Measurements from ENCODE around the gene SH3GL2.

Gene SH3GL2

DNA sequence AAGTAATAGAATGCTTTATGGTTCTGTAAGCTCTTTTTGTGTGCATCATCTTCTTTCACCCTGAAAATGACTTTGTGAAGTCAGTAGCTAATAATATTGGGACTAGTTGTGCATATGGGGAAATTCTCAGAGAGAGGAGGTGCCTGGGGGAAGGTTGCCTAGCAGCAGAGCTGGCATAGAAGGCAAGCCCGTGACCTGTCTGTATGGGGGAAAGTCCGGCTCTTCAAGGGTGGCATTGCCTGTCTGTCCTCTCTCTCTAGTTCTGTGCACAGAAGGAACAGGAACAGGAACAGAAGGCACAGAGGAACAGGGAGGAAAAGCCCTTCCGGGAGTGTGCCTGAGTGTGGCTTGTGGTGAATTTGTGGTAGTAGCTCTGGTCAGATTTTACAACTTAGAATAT lies 33.1 kb downstream of the SH3GL2 start:
- DNase-seq, result no peak

DNA sequence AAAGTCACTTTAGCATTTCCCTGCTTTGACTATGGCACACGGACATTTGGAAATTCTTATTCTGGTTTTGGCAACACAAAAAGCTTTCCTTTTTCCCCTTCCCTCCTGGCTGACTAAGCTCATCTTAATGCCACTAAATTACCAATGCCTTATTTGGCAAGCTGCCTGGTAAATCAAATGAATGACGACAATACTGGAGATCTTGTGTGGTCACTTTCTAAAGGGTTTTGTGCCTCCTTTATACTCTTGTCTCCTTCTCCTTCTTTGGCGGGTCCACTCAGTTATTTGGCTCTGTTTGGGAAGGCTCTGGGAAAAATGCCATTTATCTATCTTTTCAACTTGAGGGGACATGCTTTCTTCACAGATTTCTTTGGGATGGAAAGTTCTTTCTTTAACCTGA lies 34.9 kb downstream of the SH3GL2 start:
- no peak for DNase-seq

DNA sequence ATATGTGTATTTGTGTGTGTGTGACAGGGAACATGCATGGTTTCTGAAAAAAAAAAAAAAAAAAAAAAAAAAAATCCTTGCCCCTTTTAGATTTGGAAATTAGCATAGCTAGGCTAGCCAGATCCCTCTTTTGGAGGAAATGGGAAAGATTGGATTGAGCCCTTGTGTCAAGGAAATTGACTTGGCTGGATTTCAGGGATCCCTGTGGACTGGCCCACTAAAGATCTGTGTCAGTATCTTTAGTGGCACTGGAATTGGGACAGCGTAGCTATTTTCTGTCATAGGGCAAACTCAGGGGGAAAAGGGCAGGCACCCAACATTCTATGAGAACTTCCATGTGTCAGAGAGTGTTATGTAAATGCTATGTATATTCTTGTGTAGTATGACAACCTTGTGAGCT lies 35.4 kb downstream of the SH3GL2 start:
- DNase-seq, result no peak

DNA sequence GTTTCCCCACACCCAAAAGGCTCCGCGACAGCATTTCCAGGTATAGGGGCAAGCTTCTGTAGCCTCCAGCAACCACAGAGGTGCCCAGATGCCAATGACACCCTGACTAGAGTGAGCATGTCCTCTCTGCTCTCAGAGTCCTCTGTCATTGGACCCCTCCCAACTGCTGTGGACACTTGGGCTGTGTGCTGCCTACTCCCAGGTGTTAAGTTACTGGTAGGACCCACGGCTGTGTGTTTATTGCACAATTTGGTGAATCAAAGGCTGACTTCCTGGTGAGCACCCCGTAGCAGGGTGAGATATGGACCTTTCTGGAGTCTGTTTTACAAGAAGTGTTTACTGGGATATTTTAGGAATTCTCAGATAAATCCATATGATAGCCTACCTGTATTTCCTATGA lies 36.0 kb downstream of the SH3GL2 start:
- no peak for DNase-seq

DNA sequence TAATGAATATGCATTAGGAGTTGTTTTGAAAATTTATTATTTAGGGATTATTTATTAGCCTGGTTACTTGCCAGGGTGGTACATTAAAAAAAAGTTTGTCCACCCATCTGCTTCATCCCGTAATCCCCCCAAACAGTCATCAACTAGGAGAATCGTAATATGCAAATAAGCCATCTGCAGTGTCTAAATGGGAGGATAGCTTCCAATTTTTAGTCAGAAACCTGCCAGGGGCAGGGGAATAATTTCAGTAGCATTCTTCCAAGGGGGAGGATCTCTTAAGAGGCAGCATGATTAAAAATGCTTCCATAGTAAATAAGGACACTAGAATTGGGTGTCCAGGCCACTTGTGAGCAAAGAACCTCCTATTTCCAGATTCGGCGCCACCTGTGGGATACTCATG lies 43.3 kb downstream of the SH3GL2 start:
- no peak for DNase-seq

DNA sequence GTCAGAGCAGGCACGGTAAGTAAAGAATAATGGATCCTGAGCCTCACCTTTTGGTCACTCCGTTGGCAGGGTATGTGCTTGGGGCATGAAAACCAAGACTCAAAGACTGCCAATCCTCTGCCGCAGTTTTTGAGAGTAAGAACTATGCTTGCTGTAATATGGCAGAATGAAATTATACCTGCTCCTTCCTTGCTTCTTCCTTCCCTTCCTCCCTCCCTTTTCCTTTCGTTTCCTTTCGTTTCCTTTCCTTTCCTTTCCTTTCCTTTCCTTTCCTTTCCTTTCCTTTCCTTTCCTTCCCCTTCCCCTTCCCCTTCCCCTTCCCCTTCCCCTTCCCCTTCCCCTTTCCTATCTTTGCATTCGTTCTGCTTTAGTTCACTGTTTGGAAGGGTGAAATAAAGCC lies 43.9 kb downstream of the SH3GL2 start:
- DNase-seq, result no peak

DNA sequence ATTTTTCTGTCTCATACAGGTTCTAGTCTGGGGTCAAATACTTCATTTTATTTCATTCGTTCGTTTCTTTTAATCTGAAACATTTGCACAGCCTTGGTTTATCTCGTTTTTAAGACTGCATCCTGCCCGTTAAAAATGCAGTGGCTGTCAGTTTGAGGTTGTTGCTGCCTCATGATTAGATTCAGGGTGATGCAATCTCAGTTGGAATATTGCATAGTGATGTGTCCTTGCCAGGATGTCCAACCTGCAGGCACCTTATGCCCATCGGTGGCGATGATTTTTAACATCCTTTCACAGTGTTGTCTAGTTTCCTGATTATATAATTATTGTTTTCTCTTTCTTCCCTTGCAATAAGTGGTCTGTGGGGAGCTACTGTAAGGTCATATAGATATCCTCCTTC lies 45.1 kb downstream of the SH3GL2 start:
- DNase-seq, result no peak

DNA sequence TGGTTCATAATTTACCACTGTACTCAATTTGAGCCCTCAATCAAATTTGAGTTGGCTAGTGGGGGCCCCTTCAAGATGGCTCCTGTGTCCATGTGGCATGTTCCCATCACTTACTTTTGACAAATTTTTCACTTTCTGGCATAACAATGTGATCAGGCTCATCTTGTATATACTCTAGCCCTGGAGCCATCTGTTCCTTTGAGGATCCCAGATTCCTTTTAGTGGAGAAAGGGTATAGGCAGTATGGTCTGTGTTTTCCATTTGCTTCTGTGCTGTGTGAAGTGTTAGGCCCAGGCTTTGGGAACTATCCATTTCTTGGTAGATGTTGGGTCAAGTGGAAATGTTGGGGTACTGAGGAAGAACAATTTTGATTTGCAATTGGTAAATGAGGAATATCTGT lies 45.7 kb downstream of the SH3GL2 start:
- DNase-seq, result no peak

DNA sequence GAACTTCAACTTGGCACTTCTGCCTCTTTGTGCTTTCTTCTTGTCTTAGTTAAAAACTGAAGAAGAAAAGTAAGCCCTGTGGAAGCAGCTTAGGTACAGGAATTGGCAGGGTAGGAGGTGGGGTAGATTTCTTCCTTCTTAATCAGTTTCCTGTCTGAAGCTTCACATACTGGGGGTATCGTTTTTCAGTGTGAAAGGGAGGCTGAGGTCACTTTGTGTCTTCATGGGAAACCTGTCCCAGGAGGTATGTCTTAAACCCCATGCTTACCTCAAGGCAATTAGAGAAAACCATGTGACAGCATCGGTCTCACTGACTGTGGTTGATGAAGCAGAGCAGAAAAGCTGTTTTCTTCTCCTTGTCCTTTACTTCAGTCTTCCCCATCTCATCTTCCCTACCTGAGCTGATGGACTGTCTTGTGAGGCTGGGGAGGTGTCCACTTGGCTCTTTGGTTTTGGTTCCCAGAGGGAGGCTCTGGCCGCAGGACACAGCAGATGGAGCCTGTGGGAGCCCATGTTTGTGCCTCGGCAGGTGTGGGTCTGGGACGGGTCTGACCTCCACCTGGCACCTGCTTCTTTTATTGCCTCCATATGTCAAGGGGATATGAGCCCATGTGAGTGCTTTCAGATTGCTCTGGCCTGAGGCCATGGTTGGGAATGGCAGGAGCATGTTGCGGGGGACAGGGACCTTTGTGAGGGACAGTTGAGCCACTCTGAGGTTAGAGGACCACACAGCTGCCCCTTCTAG lies 47.0 kb downstream of the SH3GL2 start:
- no peak for DNase-seq

DNA sequence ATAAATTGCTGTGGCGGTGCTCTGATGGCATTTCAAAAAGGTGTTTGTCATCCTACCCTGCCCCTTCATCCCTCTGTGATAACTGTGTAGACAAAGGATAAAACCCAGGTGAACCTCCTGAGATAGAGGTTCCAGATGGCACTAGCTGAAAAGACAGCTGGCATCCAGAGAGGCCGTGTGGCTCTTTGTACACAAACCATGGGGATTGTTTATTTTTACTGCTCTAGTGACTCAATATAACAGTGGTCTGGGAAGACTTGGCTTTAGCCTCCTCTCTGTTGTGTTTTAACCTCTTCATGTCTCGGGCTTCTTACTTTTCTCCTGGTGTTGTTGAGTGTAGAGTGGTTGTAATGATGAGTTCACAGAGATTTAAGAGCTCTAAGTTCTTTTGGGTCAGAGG lies 48.8 kb downstream of the SH3GL2 start:
- no peak for DNase-seq

DNA sequence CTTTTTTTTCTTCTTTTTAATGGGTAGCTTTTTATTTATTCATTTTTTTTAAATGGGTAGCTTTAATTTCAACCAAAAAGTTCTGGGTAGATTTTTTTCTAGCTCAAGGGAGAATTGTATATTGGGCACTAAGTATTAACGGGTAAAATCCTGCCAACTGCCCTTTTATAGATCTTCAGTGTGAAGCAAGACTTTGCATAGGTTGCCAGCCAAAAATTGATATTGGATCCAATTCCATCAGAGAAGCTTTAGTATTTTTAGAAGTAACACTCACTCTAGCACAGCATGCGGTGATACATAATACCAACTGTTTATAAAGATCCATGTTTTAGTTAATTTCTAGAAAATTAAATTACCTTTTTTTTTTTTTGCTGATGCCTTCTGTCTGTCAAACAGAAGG lies 49.8 kb downstream of the SH3GL2 start:
- no peak for DNase-seq

DNA sequence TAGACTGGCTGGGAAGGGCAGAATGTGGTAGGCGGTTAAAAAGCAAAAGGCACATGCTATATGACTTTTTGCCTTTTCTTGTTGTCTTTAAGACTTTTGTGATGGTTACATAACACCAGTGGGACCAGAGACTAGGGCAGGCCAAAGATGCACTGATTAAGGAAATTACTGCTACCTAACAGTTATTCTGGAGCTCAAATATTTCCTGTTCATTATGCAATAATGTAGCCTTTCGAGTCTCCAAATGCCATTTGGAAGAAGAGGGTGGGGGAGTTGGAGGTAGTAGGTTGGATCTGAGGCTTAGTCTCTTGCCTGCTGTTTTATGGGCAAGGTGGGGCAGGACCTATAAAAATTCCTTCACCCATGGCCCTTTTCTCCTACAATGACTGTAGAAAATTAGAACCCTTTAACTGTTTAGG lies 51.7 kb downstream of the SH3GL2 start:
- DNase-seq, result no peak

DNA sequence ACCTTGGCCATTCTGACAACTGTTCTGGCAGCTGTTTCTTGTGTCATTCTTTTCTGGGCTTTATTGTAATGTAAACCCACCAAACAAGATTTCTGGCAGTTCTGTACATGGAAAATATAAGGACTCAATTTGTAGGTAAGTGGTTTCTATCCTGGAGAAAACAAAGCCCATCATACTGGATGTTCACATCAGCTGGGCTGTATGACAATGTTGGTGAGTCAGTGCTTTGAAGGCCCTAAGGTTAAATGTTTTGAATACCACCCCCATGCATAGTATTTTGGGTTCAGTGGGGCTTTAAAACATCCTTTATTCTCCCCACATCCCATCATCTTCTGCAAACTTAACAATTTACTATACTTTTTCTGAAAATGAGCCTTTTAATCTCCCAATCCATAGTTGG lies 52.5 kb downstream of the SH3GL2 start:
- no peak for DNase-seq

DNA sequence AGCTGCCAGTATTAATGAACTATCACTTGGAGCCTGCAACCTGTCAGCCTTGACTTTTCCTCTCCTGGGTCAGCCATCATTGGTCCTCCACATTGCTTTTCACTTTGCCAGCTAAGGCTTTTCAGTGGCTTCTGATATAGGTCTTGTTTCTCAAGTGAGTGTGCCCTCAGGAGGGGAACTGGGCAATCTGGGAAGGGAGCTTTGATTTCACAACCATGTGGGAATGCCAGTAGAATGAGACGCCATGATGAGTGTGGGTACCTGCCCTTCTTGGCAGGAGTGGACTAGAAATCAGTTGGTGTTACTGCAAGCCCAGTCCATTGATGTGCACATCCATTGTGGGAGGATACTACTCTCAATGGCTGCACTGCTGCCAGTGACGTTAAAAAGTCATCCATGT lies 54.1 kb downstream of the SH3GL2 start:
- no peak for DNase-seq

DNA sequence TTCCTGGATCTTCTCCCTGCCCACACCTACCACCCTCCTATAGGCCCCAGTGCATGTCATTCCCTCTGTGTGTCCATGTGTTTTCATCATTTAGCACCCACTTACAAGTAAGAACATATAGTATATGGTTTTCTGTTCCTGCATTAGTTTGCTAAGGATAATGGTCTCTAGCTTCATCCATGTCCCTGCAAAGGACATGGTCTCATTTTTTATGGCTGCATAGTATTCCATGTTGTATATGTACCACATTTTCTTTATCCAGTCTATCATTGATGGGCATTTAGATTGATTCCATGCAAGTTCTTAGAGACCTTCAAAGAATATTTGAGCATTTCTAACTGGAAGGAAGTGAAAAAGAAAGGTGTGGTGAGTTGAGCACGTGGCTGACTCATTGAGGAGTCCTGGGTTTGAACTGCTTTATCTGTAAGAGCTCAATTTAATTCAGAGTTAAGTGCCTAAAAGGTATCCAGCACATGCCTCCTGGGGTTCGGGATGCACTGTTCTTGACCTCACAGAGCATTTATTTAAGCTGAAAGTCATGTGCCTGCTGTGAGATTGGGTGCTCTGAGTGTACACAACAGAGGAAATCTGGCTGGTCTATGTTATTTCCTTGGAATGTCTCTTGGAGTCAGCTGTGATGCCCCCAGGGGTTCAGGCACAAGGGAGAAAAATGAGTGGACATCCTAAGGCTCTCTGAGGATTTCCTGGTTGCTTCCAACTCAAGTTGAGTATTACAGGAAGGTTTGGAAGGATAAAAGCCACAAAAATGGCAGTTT lies 56.4 kb downstream of the SH3GL2 start:
- DNase-seq, result no peak

DNA sequence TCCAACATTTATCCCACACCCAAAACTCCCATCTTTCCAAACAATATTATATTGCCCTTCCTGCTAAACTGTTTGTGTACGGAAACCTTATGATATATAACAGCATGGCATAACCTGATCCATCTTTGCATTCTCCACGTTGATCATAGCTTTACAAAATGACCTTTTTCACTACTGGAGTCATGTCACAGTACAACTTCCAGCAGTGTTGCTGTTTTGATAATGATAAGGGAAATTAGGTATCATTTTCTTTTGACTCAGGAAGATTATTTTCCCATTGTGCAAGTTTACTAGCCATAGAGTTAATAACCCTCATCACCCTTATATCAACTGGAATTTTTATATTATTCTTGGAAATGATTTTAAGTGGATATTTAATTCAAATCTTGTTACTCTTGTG lies 57.5 kb downstream of the SH3GL2 start:
- DNase-seq, result no peak

DNA sequence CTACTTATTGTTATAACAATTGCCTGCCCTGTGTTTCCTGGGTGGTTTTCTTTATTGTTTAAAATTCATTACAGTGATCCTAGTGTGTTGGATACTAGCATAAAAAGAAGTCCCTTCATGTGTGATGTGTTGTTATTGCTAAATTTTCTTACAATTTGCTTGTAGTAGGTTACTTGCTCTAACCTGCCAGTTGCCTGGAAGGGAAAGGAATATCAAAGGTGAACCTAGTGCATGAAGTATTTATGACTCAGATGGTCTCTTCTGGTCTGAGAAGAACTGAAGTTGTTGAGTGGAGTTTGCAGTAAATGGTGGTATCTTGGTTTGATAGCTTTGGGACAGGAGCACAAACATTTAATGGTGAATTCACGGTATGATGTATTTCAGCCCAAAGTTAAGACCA lies 58.0 kb downstream of the SH3GL2 start:
- no peak for DNase-seq

DNA sequence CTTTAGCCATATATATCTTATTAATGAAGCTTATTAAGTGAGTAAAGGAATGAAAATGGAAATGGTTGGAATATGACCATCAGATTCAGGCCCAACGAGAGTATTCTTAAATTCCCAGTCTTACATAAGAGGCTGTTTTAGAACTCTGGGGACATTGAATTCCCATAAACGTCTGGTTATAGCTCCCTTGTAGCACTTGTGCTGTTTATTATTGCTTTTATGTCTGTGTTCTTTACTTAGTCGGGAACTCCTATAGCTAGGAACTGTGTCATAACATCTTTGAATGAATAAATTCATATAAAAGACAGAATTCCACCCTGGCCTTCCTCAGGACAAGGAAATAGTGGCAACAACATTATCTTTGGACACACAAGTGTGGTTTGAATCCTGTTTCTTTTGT lies 58.4 kb downstream of the SH3GL2 start:
- DNase-seq, result no peak

DNA sequence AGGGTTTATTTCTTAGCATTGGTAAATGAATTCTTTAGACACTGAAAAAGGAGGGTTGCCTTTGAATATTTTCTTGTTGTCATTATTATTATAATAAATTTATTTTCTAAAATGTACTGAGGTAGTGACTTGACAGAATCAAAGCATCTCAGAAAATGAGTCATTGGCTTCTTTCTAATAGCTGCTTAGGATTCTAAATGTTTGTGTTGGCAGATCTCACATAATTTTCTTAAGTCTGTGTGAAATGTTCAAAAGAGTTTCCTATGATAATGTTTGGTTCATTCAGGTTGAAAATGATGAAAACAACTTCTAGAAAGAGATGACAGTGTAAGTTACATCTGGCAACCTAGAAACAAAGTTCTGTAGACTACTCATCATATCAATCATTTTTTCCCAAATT lies 69.7 kb downstream of the SH3GL2 start:
- no peak for DNase-seq

DNA sequence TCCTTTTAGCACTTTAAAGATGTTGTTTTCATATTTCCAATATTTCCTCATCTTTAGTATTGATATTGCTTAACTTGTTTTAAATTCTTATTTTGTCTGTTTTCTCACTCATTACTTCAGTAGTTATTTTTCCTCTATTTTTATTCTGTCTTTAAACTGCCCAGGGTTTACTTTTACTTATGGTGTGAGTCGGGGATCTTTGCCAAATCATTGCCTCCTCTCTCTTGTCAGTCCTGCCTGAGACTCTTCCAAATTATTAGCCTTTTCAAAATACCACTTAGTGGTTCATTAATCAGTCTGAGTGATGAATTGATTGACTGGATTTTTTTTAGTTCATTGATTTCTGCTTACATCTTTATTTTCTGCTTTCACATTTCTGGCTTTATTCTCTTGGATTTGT lies 72.9 kb downstream of the SH3GL2 start:
- DNase-seq, result no peak

DNA sequence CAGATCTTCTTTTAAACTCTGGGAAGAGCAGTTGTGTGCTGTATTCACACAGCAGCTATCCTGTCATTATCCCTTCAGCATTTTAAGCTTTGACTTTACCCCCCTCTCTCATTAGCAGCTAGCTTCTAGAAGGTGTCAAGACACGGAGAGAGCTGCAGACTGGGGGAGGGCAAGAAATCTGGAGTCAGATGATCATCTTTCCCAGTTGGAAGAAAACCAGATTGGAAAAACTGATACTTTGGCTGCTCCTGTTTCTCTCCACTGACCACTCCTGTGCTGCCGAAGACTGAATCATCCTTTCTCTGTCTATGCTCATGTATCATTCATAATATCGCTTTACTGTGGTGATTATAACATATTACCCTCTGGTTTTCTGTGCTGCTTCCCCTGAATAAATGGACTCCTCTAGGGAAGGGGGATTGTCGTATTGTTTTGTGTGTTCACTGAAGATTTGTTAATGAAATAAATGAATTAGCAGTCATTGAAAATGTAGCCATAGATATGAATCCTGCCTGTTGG lies 75.1 kb downstream of the SH3GL2 start:
- no peak for DNase-seq

DNA sequence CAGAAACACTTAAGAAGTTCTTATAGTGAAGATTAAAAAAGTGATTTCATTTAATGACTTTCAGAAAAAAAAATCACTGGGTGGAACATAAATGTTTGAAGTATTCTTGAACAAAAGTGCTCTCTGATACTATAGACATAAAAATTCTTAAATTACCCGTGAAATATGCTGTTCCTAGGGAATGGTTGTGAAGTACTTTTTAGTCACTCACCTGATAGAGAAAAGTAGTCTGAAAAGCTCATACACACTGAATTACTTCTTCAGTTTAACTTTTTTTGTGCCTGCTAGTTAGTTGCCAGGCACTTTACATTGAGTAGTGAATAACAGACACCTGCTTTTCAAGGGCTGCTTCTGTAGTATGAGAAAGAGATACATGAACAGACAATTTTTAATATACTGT lies 78.0 kb downstream of the SH3GL2 start:
- DNase-seq, result no peak

DNA sequence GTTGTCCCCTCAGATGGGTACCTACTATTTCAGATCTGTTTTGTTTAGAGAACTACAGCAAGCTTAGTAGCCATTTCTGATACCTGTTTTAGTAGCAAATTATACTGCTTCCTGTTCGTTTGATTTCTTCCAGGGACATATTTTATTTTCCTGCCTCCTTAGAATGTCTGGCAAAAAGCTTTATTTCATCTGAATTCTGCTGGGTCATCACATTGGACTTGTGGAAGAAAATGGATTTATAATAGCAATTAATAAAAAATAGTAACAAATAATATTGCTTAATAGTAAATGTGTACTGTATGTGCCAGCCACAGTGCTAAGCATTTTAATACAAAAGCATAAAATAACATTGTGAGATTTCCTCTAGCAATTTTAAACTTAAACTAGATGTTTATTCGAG lies 79.4 kb downstream of the SH3GL2 start:
- no peak for DNase-seq

DNA sequence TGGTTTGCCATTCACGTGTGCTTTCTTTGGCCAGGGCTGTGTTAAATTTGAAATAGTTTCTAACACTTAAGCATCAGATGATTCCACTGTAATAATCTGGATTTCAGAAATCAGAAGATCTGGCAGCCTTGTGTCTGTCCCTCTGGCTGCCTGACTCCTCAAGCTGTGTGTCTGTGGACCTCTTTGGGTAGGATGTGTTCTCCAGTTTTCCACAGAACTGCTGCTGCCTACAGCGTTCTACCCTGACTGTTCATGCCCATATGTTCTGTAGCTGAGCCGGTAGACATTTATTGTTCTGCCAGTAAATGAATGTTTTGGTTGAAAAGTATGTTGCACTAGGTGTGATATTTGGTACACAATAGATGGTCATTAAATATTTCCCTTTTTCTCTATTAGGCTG lies 81.3 kb downstream of the SH3GL2 start:
- no peak for DNase-seq

DNA sequence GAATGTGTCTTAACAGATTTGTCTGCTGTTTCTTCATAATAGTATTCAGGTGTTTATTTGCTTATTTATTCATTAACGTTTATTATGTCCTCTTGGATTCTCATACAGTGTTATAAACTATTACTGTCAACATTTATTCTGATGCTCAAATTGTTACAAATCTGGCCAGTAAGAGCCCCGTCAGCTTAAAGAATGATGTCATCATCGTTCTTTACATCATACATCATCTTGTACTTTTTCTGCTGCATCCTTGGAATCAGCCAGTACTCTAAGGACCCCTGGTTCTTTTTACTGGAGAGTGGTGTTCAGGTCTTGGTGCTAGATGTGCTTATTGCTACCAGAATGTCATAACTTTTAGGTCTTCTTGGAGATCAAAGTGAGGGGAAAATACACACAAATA lies 86.6 kb downstream of the SH3GL2 start:
- no peak for DNase-seq
